ENCODE data around the gene RNF187.

GRCh38 chr1:228469413-228470162 lies 17.6 kb upstream of the RNF187 start:
- no peak for TF ChIP-seq CTCF (conservative IDR thresholded peaks at IDR 0.05; ENCODE audit: low read depth, low read length)
- no peak for TF ChIP-seq MXI1 (IDR thresholded peaks at IDR 0.05; ENCODE audit: borderline replicate concordance, low read depth, low read length)
- TF ChIP-seq POLR2A (IDR thresholded peaks at IDR 0.05; ENCODE audit: low read depth, low read length) = no peak
- TF ChIP-seq RCOR1 (IDR thresholded peaks at IDR 0.05; ENCODE audit: insufficient replicate concordance, low read length) = no peak
- no peak for TF ChIP-seq MAFK (IDR thresholded peaks at IDR 0.05; ENCODE audit: low read depth, low read length)
- no peak for TF ChIP-seq CEBPB (IDR thresholded peaks at IDR 0.05; ENCODE audit: low read depth, low read length)
- no peak for TF ChIP-seq RAD21 (IDR thresholded peaks at IDR 0.05; ENCODE audit: low read length)
- TF ChIP-seq BHLHE40 (IDR thresholded peaks at IDR 0.05; ENCODE audit: low read depth, low read length) = no peak
- TF ChIP-seq CHD1 (IDR thresholded peaks at IDR 0.05; ENCODE audit: low read depth, low read length) = no peak
- no peak for TF ChIP-seq NFE2L2 (IDR thresholded peaks at IDR 0.05; ENCODE audit: low read depth, low read length)
- no peak for TF ChIP-seq RFX5 (IDR thresholded peaks at IDR 0.05; ENCODE audit: low read depth, low read length)
- TF ChIP-seq ELK1 (IDR thresholded peaks at IDR 0.05; ENCODE audit: borderline replicate concordance, low read depth, low read length) = no peak
